HG03095 (cell line): ENCODE data around the gene CES3.
"Not testable (repeated sequence)": the region's sequence is repeated elsewhere in the genome, so short reads cannot be mapped to it uniquely, and the experiment has no call there.

ENCODE experiments used
- ATAC-seq: cut with Tn5 transposase; IDR thresholded peaks from one replicate; pipeline ENCODE4 v1.9.1; 2021; ENCODE audit warnings: moderate library complexity; ENCODE audit not compliant: unreplicated experiment

The CES3 gene

DNA sequence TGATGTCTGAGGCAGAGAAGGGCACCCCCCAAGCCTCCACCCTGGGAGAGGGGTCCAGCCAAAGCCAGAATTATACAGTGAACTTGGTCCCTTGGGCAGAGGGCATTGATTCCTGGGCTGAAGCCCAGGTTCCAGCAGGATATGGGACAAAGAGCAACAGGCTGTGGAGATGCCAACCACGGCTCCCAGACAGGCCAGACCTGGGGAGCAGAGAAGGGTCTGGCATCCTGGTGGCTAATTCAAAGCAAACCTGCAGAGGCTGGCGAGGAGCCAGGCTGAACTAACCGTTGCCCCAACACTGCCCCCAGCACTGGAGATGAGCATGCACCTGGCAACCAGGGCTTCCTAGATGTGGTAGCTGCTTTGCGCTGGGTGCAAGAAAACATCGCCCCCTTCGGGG lies 3.0 kb downstream of the CES3 start:
- no peak for ATAC-seq

DNA sequence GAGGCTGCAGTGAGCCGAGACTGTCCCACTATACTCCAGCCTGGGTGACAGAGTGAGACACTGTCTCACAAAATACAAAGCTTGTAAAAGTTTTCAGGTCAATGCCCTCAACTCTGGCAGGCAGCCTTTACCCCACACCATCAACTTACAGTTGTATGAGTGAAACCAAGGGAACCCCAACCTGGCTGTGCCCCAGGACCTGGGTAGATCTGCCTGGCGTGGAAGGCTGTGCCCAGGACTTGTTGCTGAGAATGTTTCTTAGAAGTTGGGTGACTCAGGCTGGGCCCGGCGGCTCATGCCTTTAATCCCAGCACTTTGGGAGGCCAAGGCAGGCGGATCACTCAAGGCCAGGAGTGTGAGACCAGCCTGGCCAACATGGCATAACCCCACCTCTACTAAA lies 7.8 kb downstream of the CES3 start:
- no peak for ATAC-seq

DNA sequence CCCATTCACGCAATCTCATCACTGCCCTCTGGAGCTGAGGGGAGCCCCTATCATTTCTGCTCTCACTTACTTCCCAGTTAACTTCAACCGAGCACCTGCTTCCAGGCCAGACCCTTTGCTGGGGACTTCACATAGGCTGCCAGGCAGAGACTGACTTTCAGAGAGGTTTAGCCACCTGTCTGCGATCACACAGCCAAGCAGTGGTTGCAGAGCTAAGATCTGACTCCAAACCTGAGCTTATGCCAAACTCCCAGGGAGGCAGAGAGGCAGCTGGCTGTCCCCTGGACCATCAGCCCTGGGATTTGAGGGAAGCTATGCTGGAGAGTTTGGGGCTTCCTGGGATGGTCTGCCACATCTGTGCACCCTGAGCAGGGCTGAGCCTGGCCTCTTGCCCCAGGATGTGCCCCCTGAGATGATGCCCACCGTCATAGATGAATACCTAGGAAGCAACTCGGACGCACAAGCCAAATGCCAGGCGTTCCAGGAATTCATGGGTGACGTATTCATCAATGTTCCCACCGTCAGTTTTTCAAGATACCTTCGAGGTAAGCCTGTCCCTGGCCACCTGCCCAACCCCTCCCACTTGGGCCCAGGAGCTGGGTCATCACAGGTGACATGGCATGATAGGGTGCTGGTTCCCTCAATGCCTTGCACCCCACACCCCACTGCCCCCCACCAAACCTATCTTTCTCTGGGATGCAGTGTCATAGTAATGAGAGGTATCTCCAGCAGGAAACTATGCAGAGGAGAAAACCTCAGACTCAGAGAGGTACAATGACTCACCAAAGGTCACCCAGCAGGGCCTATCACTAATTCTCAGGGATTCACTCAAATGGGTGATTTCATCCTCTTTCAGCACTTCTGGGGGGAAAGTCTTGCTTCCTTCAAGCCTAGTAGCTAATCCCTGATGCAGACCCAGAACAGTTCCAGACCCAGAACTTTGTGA lies 10.0 kb downstream of the CES3 start:
- ATAC-seq, result no peak

GRCh38 chr16:66972983-66973382 lies 11.9 kb downstream of the CES3 start:
- ATAC-seq, result no peak

DNA sequence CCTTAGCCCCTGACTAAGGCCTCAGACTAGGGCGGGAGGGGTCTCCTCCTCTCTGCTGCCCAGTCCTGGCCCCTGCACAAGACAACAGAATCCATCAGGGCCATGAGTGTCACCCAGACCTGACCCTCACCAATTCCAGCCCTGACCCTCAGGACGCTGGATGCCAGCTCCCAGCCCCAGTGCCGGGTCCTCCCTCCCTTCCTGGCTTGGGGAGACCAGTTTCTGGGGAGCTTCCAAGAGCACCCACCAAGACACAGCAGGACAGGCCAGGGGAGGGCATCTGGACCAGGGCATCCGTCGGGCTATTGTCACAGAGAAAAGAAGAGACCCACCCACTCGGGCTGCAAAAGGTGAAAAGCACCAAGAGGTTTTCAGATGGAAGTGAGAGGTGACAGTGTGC lies 12.7 kb downstream of the CES3 start:
- ATAC-seq, result no peak

DNA sequence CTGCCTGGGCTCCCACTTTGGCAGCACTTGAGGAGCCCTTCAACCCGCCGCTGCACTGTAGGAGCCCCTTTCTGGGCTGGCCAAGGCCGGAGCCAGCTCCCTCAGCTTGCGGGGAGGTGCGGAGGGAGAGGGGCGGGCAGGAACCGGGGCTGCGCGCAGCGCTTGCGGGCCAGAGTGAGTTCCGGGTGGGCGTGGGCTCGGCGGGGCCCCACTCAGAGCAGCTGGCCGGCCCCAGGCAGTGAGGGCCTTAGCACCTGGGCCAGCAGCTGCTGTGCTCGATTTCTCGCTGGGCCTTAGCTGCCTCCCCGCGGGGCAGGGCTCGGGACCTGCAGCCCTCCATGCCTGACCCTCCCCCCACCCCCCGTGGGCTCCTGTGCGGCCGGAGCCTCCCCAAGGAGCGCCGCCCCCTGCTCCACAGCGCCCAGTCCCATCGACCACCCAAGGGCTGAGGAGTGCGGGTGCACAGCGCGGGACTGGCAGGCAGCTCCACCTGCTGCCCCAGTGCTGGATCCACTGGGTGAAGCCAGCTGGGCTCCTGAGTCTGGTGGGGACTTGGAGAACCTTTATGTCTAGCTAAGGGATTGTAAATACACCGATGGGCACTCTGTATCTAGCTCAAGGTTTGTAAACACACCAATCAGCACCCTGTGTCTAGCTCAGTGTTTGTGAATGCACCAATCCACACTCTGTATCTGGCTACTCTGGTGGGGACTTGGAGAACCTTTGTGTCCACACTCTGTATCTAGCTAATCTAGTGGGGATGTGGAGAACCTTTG lies 13.3 kb downstream of the CES3 start:
- ATAC-seq, result not testable (repeated sequence)

DNA sequence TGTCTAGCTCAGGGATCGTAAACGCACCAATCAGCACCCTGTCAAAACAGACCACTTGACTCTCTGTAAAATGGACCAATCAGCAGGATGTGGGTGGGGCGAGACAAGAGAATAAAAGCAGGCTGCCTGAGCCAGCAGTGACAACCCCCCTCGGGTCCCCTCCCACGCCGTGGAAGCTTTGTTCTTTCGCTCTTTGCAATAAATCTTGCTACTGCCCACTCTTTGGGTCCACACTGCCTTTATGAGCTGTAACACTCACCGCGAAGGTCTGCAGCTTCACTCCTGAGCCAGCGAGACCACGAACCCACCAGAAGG lies 13.8 kb downstream of the CES3 start:
- ATAC-seq, result not testable (repeated sequence)

DNA sequence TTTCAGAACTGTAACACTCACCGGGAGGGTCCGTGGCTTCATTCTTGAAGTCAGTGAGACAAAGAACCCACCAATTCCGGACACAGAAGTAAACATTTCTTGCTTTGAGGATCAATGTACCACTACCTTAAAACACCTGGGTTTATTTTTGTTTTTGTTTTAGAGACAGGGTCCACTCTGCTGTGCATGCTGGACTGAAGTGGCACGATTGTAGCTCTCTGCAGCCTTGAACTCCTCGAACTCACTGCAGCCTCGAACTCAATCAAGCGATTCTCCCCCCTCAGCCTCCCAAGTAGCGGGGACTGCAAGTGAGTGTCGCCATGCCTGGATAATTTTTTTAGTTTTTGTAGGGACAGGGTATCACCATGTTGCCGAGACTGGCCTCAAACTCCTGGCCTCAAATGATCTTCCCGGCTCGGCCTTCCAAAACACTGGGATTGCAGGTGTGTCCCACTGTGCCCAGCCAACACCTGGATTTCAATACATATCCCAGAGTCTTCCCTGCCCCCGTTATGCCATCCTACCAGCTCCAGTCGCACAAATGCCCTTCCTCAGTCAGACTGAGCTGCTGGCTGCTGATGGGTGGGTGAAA lies 14.3 kb downstream of the CES3 start:
- no peak for ATAC-seq

DNA sequence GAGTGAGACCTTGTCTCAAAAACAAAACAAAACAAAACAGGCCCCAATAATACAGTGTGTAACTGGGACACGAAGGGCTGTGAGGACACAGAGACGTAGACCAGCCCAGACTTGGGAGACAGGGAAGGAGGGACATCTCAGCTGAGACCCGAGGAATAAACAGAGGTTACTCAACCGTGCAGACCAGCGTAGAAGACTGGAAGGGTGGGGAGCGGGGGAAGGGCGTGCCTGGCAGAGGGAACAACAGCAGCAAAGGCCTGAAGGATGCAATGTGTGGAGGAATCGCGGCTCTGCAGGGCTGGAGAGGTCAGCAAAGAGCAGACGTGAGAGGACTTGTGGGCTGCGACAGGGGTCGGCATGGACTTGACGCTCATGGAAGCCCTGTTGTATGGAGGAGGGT lies 15.7 kb downstream of the CES3 start:
- no peak for ATAC-seq

GRCh38 chr16:66977341-66978113 lies 16.5 kb downstream of the CES3 start:
- ATAC-seq, result no peak

GRCh38 chr16:66979011-66979717 lies 18.1 kb downstream of the CES3 start:
- no peak for ATAC-seq

DNA sequence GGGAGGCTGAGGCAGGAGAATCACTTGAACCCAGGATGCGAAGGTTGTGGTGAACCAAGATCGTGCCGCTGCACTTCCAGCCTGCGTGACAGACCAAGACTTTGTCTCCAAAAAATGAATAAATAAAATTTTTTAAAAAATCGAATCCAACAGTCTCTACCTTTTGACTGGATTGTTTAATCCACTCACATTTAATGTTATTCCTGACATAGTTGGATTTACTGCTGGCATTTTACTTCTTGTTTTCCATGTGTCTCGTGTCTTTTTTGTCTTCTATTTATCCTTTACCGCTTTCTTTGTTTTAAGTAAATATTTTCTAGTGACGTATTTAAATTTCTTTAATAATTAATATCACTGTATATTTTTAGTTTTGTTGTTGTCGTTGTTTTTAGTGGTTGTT lies 22.0 kb downstream of the CES3 start:
- ATAC-seq, result no peak

GRCh38 chr16:66984892-66985311 lies 23.8 kb downstream of the CES3 start:
- no peak for ATAC-seq

DNA sequence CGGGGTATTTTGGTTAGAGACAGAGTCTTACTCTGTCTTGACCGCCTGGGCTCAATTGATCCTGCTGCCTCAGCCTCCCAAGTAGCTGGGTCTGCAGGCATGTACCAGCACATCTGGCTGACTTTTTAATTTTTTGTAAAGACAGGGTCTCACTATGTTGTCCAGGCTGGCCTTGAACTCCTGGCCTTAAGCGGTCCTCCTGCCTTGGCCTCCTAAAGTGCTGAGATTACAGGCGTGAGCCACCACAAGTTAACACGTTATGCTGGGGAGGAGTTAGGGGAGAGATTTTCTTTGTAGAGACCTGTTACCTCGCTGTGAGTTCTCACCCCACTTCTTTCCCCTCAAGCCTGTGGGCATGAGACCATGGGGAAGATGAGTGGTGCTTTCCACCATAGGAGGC lies 25.5 kb downstream of the CES3 start:
- no peak for ATAC-seq

GRCh38 chr16:66988197-66988788 lies 27.2 kb downstream of the CES3 start, which contains the start of gene CES4A:
CES4A (plus strand) TSS chr16:66988589; CDS start chr16:66988773, 184 bp downstream.
- ATAC-seq, result no peak

DNA sequence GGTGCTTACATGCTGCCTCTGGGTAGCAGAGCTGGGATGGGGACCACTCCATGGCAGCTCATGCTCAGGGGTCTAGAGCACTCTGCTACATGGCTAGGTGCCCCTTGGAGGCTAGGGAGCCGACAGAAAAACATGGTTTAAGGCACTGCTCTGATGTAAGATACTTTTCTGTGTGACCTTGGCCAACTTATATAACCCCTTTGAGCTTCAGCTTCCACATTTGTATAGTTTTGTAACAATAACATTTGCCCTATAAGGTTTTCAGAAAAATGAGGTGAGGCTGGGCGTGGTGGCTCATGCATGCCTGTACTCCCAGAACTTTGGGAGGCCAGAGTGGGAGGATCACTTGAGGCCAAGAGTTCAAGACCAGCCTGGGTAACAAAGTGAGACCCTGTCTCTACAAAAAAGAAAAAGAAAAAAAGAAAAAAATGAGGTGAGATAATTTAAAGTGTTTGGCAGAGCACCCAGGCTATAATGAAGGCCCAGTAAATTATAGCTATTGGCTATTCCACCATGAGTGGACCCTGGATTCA lies 30.5 kb downstream of the CES3 start:
- no peak for ATAC-seq

GRCh38 chr16:66993558-66993957 lies 32.5 kb downstream of the CES3 start:
- not testable (repeated sequence) for ATAC-seq

- ATAC-seq, result no peak
These were observed 35.4 kb downstream of the CES3 start for GRCh38 chr16:66996324-66996982.

- ATAC-seq, result no peak
These were observed 35.9 kb downstream of the CES3 start for GRCh38 chr16:66996983-66997358.
